Measurements from ENCODE around the gene KIF17. TPM values are rescaled to one million over a fixed set of nuclear protein-coding genes. Genes with fewer than 3 reads are reported as not detected.

KIF17 gene
- total and polyA plus RNA-seq, 2 of the 8 experiments (the other 6 are each of a cell fraction or from before 2014, with no cell fraction given), result 6.9 to 10.4 TPM

GRCh38 chr1:20654104-20654690 is 63.6 kb downstream of the KIF17 start:
- no peak overlapping the region for H3K56ac ChIP-seq (replicated peaks; ENCODE audit: insufficient read length, low read depth, low read length)
- H3K14ac ChIP-seq (ENCODE audit: insufficient read length), result no peak overlapping the region
- no peaks in the 10 kb centered on the region for H3K23me2 ChIP-seq (ENCODE audit: low read depth, low read length)
- H3K27ac ChIP-seq (ENCODE audit: low read depth, low read length), result no peak overlapping the region
- H2BK12ac ChIP-seq (ENCODE audit: low read depth, low read length), result no peak overlapping the region
- no peak overlapping the region for H3K23ac ChIP-seq (ENCODE audit: insufficient read length)
- no peak overlapping the region for H2BK120ac ChIP-seq (replicated peaks; ENCODE audit: low read depth, low read length)
- H2BK15ac ChIP-seq (ENCODE audit: low read length), result no peak overlapping the region
- no peak overlapping the region for H4K5ac ChIP-seq (ENCODE audit: insufficient read length, low read depth, low read length)
- H3K9me3 ChIP-seq (ENCODE audit: insufficient read depth in 2 of 2, low read depth in 1 of 2, low read length in 1 of 2), result no peaks in the 10 kb centered on the region
- DNase-seq (ENCODE audit: low read depth in 1 of 2, low spot score in 2 of 2) (no peak), FAIRE-seq (no peak)
- H2AK5ac ChIP-seq (ENCODE audit: low read depth, low read length), result no peak overlapping the region
- TF ChIP-seq RAD21 (IDR thresholded peaks at IDR 0.05 in 1 of 2, conservative IDR thresholded peaks at IDR 0.05 in 1 of 2; ENCODE audit: low read depth in 2 of 2, low read length in 2 of 2) (peak; percentile 56 to 61), GABPA (IDR thresholded peaks at IDR 0.05; ENCODE audit: borderline replicate concordance, insufficient read depth, low read length) (no peak)
- TF ChIP-seq, protein P1, sequence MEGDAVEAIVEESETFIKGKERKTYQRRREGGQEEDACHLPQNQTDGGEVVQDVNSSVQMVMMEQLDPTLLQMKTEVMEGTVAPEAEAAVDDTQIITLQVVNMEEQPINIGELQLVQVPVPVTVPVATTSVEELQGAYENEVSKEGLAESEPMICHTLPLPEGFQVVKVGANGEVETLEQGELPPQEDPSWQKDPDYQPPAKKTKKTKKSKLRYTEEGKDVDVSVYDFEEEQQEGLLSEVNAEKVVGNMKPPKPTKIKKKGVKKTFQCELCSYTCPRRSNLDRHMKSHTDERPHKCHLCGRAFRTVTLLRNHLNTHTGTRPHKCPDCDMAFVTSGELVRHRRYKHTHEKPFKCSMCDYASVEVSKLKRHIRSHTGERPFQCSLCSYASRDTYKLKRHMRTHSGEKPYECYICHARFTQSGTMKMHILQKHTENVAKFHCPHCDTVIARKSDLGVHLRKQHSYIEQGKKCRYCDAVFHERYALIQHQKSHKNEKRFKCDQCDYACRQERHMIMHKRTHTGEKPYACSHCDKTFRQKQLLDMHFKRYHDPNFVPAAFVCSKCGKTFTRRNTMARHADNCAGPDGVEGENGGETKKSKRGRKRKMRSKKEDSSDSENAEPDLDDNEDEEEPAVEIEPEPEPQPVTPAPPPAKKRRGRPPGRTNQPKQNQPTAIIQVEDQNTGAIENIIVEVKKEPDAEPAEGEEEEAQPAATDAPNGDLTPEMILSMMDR (IDR thresholded peaks at IDR 0.05; ENCODE audit: control extremely low read depth in 1 of 3, insufficient read depth in 1 of 3, low read depth in 1 of 3, low read length in 3 of 3), result peak; percentile 32 to 63 (median 56); a peak in 3 of 4 replicates
- H4K20me1 ChIP-seq (replicated peaks in 1 of 2; ENCODE audit: control insufficient read depth in 1 of 2, insufficient read depth in 2 of 2, low read length in 2 of 2), result peaks cover 6 to 31% of the 10 kb centered on the region in 2 experiments
- CTCF ChIA-PET (ENCODE audit: partially characterized antibody), result interaction anchor here (0.6 to 2.4 kb wide), 13 partner anchors 8 to 495 kb away, joined by 3 to 9 read pairs (median 3); no protein-coding TSS in a partner anchor
- no peak overlapping the region for H2BK20ac ChIP-seq (ENCODE audit: low read length)
- WGBS, 2 experiments (ENCODE audit: extremely low coverage in 1 of 2, insufficient coverage in 1 of 2, insufficient read length in 1 of 2, insufficient replicate concordance in 2 of 2, low coverage in 1 of 2, low lambda C conversion rate in 2 of 2, missing lambda C conversion rate in 1 of 2), result 88% methylated on average over 18 of the region's 20 CpGs; no CpG with 5 or more reads in 1 of the 2 experiments
- H3K36me3 ChIP-seq (ENCODE audit: control insufficient read depth in 2 of 4, insufficient read depth in 4 of 4, low read length in 3 of 4), result peaks cover 26 to 73% (median 56%) of the 10 kb centered on the region in 4 experiments
- H2AFZ ChIP-seq (ENCODE audit: low read length), result no peak overlapping the region
- H2BK5ac ChIP-seq (ENCODE audit: low read depth, low read length), result no peak overlapping the region
- no peak overlapping the region for H3K18ac ChIP-seq (ENCODE audit: extremely low read depth, low read length)
- H4K8ac ChIP-seq (ENCODE audit: extremely low read depth, insufficient read depth, low read length), result peak overlapping the region; percentile 40
- POLR2A ChIA-PET (ENCODE audit: partially characterized antibody), result interaction anchor here (1.1 kb wide), 1 partner anchor 810 kb away, joined by 3 read pairs; no protein-coding TSS in a partner anchor
- H3K79me1 ChIP-seq (ENCODE audit: low read depth, low read length), result peaks cover 7% of the 10 kb centered on the region
- H3K27me3 ChIP-seq (replicated peaks in 1 of 4; ENCODE audit: control insufficient read depth in 3 of 4, extremely low read depth in 1 of 4, insufficient read depth in 3 of 4, low read length in 3 of 4), result no peaks in the 10 kb centered on the region
- no peak overlapping the region for H4K91ac ChIP-seq (replicated peaks; ENCODE audit: insufficient read length, low read length)
- H3K9ac ChIP-seq (replicated peaks in 1 of 4; ENCODE audit: extremely low read depth in 1 of 4, low read depth in 3 of 4, low read length in 3 of 4), result no peak overlapping the region
- no peak overlapping the region for H3K4me3 ChIP-seq (ENCODE audit: extremely low read depth in 1 of 4, insufficient read depth in 2 of 4, low read depth in 3 of 4, low read length in 4 of 4)
- H3K79me2 ChIP-seq (ENCODE audit: control insufficient read depth in 1 of 2, insufficient read depth in 2 of 2, low read length in 2 of 2), result peaks cover under 1 to 29% of the 10 kb centered on the region in 2 experiments; a peak in 3 of 4 replicates
- H3K4me1 ChIP-seq (replicated peaks in 1 of 4; ENCODE audit: control insufficient read depth in 3 of 4, insufficient read depth in 4 of 4, low read length in 3 of 4), result no peaks in the 10 kb centered on the region
- H3K4ac ChIP-seq (replicated peaks; ENCODE audit: insufficient read length, low read depth, low read length), result no peak overlapping the region
- H3K4me2 ChIP-seq (ENCODE audit: insufficient read depth in 1 of 2, low read depth in 2 of 2, low read length in 2 of 2), result no peak overlapping the region
